NCI-H1417 (cell line): ENCODE data around the gene MPL.

Source experiments
- DNase-seq, 3 experiments: peaks; one replicate each; lab custom pipeline; 2025; lab: John Stamatoyannopoulos, UW

MPL gene

GRCh38 chr1:43337588-43337987 lies at the start of gene MPL:
TSS of gene MPL (plus strand) at chr1:43337818. CDS start at chr1:43337849, 31 bp downstream.
- DNase-seq, result no peak

GRCh38 chr1:43288058-43288784 lies 49.4 kb upstream of the MPL start:
- no peak for DNase-seq

- DNase-seq, result no peak
These were observed 48.6 kb upstream of the MPL start for GRCh38 chr1:43288785-43289706.

- no peak for DNase-seq
These were observed 45.4 kb upstream of the MPL start for GRCh38 chr1:43292216-43292615.

- no peak for DNase-seq
These were observed 44.9 kb upstream of the MPL start for GRCh38 chr1:43292679-43293078.

GRCh38 chr1:43293176-43293575 lies 44.4 kb upstream of the MPL start:
- DNase-seq, result no peak

- DNase-seq, result no peak
These were observed 43.5 kb upstream of the MPL start for GRCh38 chr1:43293896-43294760.

- DNase-seq, result no peak
These were observed 42.9 kb upstream of the MPL start for GRCh38 chr1:43294761-43295160.

GRCh38 chr1:43296207-43296606 lies 41.4 kb upstream of the MPL start:
- no peak for DNase-seq

- no peak for DNase-seq
These were observed 39.6 kb upstream of the MPL start for GRCh38 chr1:43298055-43298454.

- DNase-seq, result no peak
These were observed 38.5 kb upstream of the MPL start for GRCh38 chr1:43299101-43299500.

GRCh38 chr1:43300378-43301094 lies 37.1 kb upstream of the MPL start, which contains the start of gene TIE1:
TSS of gene TIE1 (plus strand) at chr1:43300982. CDS start at chr1:43301072, 90 bp downstream.
- DNase-seq, result no peak

- DNase-seq, result no peak
These were observed 35.4 kb upstream of the MPL start for GRCh38 chr1:43302201-43302600.

- no peak for DNase-seq
These were observed 34.7 kb upstream of the MPL start for GRCh38 chr1:43302721-43303470.

GRCh38 chr1:43303471-43304313 lies 33.9 kb upstream of the MPL start:
- no peak for DNase-seq

- no peak for DNase-seq
These were observed 33.3 kb upstream of the MPL start for GRCh38 chr1:43304314-43304681.

GRCh38 chr1:43304771-43305300 lies 32.8 kb upstream of the MPL start:
- DNase-seq, result no peak

- DNase-seq, result no peak
These were observed 32.2 kb upstream of the MPL start for GRCh38 chr1:43305461-43305860.

- DNase-seq, result peak in 1 of 3 experiments; percentile 34
These were observed 31.5 kb upstream of the MPL start for GRCh38 chr1:43305926-43306687.
